NB4 (cell line): Measurements from ENCODE around the gene SLC48A1.
A peak's percentile ranks its signal among the peaks of the same experiment; 100 is the strongest.

Experiments
- DNase-seq: peaks from one replicate; pipeline ENCODE4 v3.0.0; 2010; ENCODE audit warnings: low read depth
- H3K4me3 ChIP-seq: one replicate; pipeline ENCODE4 v1.5.1; 2011; ENCODE audit warnings: mild to moderate bottlenecking, low read depth, low read length, moderate library complexity
- MAX ChIP-seq: IDR thresholded peaks from 2 replicates; pipeline ENCODE4 v1.6.1; 2011; ENCODE audit warnings: low read depth, low read length
- MYC ChIP-seq: IDR thresholded peaks from 2 replicates; pipeline ENCODE4 v1.6.1; 2011; ENCODE audit warnings: low read depth, low read length
- POLR2A ChIP-seq: IDR thresholded peaks from 2 replicates; pipeline ENCODE4 v1.6.1; 2011; ENCODE audit warnings: mild to moderate bottlenecking; ENCODE audit not compliant: insufficient read length; ENCODE audit errors: extremely low read depth
- TF ChIP-seq, protein P1 (sequence below): IDR thresholded peaks from one replicate; pipeline ENCODE4 v1.5.1; 2012; ENCODE audit warnings: low read depth, low read length

SLC48A1 gene

GRCh38 chr12:47828976-47829482 lies 56.0 kb downstream of the SLC48A1 start:
- no peak overlapping the region for H3K4me3 ChIP-seq
- DNase-seq: peak; percentile 50
- TF ChIP-seq, protein P1, sequence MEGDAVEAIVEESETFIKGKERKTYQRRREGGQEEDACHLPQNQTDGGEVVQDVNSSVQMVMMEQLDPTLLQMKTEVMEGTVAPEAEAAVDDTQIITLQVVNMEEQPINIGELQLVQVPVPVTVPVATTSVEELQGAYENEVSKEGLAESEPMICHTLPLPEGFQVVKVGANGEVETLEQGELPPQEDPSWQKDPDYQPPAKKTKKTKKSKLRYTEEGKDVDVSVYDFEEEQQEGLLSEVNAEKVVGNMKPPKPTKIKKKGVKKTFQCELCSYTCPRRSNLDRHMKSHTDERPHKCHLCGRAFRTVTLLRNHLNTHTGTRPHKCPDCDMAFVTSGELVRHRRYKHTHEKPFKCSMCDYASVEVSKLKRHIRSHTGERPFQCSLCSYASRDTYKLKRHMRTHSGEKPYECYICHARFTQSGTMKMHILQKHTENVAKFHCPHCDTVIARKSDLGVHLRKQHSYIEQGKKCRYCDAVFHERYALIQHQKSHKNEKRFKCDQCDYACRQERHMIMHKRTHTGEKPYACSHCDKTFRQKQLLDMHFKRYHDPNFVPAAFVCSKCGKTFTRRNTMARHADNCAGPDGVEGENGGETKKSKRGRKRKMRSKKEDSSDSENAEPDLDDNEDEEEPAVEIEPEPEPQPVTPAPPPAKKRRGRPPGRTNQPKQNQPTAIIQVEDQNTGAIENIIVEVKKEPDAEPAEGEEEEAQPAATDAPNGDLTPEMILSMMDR: no peak
- TF ChIP-seq POLR2A (no peak), MAX (no peak)

DNA sequence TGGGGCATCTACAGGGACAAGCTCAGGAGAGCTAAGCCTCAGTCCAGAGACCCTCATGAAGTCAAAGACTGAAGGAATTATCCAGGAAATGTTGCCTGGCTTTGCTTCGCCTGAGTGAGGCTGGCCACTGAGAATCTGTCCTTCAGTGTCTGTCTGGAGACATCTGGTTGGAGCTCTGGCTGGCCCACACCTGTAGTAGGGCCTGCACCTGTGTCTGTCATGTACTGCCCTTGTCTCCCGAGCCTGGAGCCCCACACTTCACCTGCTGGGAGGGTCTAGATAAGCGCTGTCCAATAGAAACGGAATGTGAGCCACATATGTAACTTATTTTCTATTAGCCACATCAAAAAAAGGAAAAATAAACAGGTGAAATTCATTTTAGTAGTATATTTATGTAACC lies 56.5 kb downstream of the SLC48A1 start:
- no peak for DNase-seq
- TF ChIP-seq MYC: no peak
- no peak for TF ChIP-seq MAX
- TF ChIP-seq, protein P1: no peak
- no peak for TF ChIP-seq POLR2A
- H3K4me3 ChIP-seq: no peak overlapping the region
